Ecto neural progenitor cell (in vitro differentiated cells): Measurements from ENCODE around the gene DDX47.

ENCODE experiments used
- DNase-seq: peaks from one replicate; pipeline ENCODE4 v3.0.0-alpha.2; 2018; ENCODE audit warnings: low spot score

DDX47 gene

DNA sequence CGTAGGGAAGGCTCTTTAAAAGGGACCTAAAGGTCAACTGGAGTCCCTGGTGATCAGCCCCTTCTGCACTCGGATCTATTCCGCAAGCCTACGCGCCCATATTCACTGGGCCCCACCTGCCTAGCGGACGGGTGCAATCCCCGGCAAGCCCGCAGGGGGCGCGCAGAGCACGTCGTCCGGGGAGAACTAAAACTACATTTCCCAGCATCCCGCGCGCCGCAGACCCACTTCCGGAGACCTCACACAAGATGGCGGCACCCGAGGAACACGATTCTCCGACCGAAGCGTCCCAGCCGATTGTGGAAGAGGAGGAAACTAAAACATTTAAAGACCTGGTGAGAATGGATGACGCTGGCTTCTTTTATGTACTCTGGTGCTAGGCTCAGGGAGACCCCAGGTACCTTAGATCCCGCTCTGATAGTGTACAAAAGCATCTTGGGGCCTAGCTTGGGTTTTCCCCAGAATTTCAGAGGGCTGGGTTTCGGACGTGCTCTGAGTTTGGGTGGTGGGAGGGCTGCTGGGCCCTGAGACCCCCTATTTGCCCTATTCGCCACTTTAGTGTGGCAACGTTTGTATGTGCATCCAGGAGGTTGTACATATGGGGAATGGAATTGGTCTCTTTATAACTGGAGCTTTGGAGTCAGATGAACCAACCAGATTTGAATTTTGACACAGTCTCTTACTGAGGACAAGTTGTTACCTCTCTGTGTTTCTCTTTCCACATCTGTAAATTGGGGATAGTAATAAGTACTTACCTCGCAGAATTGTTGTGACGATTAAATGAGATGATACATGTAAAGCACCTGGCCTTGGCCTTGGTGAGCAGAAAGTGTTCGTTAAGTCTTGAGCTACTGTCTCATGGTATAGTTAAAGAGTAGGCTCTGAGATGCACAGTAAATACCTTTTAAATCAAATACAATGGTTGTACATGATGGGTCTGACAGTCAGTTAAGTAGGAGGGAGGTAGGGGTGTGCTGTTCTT, at the start of gene DDX47:
DDX47 (plus strand) TSS at position 227 of the 982 bp plus-strand sequence; CDS start at position 249, 22 bp downstream.
- peak; percentile 99 for DNase-seq

DNA sequence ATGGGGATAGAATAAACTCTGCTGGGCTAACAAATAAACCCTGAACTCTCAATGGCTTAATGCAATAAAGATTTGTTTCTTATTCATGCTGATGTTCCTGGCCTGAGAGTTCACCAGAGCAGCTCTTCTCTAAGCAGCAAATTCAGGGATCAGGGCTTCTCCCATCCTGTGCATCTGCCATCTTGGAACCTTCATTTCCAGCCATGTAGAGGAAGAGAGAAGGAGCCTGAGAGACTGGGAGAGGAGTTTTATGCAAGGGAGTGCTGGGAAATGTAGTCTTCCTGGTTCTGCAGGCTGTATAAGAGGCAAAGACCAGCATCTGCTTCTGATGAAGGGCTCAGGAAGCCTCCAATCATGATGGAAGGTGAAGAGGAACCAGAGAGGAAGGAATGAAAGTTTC, 48.3 kb upstream of the DDX47 start:
- DNase-seq = no peak

DNA sequence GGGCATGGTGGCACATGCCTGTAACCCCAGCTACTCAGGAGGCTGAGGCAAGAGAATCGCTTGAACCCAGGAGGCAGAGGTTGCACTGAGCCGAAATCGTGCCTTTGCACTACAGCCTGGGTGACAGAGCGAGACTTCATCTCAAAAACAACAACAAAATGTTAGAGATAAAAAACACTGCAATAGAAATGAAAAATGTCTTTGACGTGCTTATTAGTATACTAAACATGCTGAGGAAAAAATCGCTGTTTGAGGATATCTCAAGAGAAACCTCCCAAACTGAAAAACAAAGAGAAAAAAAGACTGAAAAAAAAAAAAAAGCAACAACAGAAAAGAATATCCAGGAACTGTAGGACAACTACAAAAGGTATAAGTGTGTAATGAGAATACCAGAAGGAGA, 42.9 kb upstream of the DDX47 start:
- no peak for DNase-seq

DNA sequence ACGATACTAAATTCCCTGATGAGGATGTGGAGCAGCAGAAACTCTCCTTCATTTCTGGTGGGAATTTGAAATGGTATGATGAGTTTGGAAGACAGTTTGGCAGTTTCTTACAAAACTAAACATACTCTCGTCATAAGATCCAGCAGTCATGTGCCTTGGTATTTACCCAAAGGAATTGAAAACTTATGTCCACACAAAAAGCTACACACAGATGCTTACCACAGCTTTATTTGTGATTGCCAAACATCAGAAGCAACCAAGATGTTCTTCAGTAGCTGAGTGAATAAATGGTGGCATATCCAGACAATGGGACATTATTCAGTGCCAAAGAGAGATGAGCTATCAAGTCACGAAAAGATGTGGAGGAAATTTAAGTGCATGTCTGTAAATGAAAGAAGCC, 38.4 kb upstream of the DDX47 start:
- DNase-seq = no peak

DNA sequence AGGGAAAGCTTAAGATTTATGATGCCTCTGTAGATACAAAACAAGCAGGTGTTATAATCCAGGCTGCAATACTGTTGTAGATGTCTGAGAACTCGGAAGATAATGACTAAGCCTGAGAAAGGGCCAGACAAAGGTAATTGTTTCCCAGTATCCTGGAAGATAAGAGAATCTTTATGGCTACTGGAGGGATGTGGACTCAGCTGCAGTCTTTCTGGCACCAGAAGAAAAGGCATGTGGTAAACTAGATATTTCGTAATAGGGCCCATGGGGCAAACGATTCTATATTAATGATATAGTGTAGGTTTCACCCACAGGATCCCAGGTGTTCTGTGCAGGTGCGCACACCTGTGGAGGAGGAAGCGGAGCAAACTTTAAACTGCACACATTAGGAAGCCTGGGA, 36.9 kb upstream of the DDX47 start:
- DNase-seq = no peak

DNA sequence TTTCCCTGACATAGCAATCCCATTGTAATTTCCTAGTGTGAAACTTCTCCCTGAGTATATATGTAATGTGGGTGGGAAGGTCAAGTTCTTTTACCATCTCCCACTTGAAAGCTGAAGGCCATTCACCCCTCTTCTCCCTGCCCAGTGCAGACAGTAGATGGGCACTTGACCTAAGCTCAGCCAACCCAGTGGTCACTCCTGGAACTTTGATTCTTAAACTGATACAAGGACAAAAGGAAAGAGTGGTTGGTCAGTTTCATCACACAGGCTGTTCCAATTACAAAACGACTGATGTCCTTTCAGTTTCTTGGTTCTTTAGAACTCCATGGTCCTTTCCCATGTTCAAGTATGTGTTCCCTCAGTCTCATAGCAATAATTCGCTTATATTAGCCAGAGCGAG, 36.1 kb upstream of the DDX47 start:
- DNase-seq = no peak

DNA sequence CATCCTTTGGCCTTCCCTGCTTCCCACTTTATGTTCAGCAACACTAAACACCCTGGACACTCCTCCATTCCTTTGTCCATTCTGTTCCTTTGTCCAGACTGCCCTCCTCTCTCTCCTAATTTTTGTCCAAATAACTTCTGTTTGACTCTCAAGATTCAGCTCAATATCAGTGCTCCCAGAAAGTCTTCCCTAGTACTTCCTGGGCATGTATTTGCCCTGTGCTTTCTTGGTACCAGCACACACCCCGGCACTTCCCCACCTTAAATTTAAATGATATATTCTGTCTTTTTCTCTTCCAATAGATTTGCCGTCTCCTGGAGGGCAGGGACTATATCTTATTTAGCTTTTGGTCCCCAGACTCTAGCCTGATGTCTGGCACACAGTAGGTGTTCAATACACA, 34.1 kb upstream of the DDX47 start:
- DNase-seq = no peak

DNA sequence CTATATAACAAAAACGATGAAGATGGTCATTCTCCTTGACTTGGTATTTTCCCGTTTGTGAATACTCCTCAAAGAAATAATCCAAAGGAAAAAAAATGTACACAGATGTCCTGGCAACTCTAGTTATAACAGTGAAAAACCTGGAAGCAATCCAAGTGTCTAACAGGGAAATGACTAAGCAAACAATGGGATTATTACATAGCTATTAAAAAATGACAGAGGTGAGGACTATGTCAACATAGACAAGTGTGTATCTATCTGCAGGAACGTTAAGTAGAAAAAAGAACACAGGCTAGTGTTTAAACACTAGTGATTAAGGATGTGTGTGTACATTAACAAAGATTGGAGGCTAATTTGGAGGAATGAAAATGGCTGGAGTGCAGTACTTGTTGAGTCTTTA, 33.6 kb upstream of the DDX47 start:
- DNase-seq = no peak

DNA sequence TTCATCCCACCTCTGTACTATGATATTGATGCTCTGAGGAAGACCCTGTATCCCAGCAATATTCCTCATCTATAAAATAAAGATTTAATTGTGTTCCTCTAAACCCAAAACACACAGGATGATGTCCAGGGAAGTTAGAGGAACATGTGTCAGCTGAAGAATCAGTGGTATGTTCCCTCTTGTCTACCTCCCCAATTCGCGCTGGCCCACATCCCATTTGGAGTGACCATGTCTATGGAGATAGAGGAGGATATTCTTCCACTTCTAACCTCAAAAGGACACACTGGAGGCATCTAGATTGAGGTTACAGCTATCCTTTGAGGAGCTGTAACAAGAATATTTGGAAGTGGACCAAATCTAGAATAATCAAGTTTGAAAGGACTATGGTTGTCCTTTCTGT, 29.0 kb upstream of the DDX47 start:
- DNase-seq = no peak

DNA sequence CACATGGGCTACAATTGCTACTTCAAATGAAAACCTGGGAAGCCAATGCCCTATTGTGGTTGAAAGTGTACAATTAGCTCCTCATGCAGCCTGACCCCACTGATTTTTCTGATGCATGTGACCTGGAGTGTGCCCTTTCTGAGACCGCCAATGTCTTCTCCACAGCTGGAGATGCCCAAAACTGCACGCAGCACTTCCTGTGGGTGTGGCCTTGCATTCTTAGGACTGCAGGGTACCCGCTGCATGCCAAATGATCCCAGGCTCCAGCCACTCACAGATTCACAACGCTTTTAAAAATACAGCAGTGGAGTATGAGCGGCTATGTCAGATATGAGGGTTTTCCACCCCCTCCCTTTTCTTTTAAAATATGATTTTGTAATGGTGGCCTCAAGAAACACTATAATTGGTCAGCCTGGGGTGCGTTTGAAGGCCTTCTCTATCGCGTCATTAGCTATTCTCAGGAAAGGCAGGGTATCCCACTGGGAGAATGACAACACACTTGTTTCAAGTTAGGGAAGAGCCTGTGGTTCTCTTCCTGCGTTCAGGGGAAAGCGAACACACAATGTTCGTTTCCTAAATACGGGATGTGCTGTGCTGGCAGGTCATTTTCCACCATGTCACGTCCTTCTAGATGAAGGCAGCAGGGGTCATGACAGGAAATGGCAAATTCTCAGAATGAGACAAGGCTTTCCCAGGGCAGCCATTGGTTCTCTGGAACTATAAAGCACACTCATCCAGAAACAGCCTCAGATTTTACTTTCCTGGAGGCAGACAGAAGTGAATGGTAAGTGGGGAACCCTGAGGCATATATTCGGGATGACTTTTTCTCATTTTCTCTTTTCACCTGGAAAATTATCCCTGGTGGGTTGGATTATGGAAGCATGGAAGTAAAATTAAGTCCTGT, 28.0 kb upstream of the DDX47 start, which contains the start of gene APOLD1:
APOLD1 (plus strand) TSS at position 749 of the 904 bp plus-strand sequence; CDS start at position 782, 33 bp downstream.
- peak; percentile 64 for DNase-seq

DNA sequence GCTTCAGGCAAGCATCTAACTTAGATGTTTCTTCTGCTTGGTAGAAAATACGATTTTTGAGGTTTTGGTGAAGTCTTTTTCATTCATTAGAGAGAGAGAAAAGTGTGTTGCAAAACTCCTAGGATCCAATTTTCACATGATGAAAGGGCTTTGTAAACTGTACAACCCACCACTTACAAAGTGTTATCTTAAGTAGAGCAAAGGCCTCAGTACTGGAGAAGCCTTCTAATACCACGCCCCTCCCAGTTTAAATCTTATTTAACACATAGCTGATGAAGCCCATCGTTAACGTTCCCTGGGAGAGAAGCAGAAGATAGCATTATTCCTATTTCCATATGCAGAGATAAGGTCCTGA, 26.8 kb upstream of the DDX47 start:
- no peak for DNase-seq

DNA sequence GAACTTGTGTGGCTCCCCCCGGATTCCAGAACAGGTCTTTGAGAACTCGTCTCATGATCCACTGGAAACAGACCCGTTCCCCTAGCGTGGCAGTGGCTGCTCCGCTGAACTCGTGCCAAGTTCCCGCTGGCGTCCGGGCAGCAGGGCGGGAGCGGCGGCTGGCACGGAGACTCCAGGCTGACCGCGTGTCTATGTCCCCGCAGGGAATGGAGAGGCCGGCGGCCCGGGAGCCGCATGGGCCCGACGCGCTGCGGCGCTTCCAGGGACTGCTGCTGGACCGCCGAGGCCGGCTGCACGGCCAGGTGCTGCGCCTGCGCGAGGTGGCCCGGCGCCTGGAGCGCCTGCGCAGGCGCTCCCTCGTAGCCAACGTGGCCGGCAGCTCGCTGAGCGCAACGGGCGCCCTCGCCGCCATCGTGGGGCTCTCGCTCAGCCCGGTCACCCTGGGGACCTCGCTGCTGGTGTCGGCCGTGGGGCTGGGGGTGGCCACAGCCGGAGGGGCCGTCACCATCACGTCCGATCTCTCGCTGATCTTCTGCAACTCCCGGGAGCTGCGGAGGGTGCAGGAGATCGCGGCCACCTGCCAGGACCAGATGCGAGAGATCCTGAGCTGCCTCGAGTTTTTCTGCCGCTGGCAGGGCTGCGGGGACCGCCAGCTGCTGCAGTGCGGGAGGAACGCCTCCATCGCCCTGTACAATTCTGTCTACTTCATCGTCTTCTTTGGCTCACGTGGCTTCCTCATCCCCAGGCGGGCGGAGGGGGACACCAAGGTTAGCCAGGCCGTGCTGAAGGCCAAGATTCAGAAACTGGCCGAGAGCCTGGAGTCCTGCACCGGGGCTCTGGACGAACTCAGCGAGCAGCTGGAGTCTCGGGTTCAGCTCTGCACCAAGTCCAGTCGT, 26.2 kb upstream of the DDX47 start:
- peak; percentile 64 for DNase-seq

DNA sequence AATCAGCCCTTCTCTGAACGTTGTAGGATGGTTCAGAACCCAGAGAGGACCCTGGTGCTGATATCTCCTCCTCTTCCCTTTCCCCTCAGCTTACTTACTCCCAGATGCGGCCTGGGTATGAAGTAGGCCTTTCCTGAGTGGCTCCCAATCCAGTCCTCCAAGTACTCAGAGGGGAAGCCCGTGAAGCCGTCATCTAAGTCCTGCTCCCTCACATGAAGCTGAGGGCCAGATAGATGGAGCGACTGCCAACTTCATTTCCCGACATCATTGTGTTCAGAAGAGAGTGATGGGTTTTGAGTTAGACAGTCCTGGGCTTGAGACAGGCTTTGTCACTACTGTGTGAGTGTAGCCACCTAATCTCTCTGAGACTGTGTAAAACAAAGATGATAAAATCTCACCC, 25.0 kb upstream of the DDX47 start:
- no peak for DNase-seq

DNA sequence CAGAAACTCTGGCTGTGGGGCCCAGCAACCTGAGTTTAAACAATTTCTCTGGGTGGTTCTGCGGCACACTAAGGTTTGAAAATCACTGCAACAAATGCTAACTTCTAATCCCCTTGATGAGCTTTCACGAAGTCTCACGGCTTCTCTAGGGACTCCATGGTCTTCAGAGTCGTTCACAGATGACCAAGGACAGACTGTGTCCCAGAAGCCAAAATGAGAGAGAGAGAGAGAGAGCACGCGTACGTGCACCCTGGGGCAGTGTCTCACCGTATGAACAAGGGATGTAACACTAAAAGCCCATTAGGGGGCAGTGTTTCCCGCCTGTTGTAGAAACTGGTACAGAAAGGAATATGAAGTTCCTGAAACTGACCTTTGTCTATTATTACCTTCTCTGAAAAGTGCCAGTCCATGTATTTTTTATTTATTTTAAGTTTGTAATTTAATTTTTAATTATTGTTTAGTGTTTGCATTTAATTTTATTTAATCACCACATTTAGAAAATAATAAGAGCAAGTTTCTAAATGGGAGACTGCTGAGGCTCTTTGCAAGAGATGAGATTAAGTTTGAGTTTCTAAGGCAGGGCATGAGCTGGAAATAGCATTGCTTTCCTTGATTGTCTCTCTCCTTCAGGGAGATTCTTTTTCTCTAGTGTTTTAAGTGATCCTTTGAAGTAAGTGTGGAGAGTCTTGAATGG, 24.3 kb upstream of the DDX47 start:
- DNase-seq = peak; percentile 76

DNA sequence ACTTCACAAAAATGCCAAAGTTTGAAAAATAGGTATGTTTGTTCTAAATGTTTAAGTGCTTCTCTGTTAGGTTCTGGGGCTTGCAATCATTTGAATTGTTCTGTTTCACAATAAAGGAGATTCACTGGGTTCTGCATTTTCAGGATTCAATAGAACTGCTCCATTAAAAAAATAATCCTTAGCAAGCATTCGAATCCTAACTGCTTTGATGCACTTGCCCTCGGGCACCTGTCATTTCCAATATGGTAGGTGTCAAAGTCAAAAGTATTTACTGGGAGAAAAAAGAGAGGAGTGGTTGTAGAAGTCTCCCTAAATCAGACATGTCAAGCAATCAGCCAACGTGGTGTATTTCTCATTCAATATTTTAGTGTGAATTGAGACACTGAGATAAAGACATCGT, 22.2 kb upstream of the DDX47 start:
- no peak for DNase-seq

DNA sequence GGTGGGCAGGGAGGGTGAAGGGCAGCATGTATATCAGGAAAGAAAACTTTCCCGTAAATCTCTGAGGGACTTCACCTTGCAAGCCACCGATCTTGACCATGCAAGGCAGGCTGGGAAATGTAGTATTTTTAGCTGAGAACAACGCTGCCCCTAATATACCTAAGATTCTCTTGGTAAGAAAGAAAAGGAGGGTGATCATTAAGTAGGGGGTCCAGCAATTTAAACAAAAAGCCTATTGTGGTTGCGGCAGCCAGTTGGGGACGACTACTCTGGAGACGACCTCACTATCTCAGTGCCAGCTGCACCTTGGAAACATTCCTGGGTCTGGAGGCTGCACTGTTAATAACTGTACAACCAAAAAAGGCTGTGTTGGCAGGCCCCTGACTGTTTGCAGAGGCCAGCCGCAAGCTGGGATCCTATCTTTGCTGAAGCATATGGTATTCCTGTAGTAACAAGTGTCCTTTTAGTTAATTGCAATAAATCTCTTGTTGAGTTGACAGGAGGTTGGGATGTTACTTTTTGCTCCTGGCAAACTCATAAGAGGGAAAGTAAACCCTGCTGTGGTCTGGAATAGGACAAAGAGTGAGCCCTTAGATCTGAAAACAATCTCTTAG, 21.3 kb upstream of the DDX47 start:
- DNase-seq = no peak

DNA sequence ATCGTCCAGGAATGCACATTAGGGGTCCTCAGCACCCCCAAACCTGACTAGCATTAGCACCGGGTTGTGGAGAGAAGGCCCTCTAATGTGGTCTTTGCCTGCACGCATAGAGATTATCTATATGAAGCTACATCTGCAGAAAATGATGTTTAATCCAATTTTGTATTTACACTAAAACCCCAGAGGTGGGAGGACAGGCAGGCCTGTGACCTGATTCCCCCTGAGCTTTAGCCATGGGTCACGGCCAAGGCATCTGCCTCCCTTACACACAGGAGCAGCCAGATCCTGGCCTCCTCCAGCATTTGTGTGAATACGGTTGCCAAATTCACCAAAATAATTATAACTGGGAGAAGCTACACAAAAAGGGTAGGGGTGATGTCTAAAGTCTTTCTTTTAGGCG, 20.7 kb upstream of the DDX47 start:
- DNase-seq = no peak

DNA sequence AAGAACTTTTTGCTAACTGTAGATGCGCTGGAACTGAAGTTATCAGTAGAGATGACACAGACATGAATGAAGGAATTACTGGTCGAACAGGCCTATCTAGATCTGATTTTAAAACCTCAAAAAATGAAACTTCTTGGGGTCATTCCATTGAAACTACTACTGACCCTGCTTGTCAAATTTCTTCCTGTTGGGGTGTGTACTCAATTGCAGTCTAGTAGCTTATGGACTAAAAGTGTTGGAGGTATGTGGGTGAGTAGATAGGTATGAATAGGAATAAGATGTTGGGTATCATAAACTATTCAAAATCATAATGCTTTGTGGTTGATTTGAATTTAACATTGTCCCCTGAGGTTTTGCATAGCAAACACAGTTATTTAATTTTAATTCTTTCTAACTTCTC, 18.5 kb upstream of the DDX47 start:
- DNase-seq = no peak

DNA sequence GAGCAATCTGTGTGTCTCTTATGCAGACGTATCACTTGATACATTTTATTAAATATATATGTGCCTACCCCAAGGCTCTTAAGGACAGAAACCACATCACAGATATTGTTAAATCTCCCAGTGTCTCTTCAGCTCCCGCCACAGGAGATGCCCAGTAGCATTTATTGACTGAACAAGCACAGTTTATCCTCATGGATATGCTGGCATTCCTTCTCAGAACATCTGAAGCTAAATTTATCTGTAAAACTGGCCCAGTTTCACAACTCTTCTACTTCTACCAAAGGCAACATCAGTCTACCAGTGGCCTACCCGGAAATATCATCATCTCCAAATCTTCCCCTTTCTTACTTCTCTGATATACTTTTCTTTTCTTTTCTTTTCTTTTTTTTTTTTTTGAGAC, 17.0 kb upstream of the DDX47 start:
- no peak for DNase-seq

DNA sequence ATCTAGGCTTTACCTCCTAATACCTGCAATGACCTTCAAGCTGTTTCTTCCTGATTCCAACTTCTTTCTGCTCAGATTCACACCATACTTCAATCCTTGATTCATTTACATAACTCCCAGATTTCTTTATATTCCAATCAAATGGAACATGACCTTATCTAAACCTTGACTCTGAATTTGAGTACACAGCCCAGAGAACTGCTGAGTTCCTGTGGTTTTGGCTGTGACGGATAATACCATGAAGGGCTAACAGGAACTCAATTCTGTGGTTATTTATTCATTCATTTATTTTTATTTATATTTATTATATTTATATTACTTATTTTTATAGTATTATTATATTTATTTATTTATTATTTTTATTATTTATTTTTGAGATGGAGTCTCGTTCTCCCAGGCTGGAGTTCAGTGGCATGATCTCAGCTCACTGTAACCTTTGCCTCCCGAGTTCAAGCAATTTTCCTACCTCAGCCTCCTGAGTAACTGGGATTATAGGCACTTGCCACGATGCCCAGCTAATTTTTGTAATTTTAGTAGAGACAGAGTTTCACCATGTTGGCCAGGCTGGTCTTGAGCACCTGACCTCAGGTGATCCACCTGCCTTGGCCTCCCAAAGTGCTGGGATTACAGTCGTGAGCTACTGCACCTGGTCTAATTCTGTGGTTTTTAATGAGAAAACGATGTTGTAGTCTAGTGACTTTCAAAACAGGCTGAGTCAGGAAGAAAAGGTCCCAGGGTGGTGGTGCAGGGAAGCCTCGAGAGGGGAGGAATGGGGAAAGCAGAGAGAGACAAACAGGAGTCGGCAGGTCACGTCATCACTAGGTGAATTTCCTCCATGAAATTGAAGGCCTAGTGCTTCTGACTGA, 16.0 kb upstream of the DDX47 start:
- no peak for DNase-seq
